HL-60 (cell line): ENCODE results near the gene TPO.

Source experiments
- DNase-seq, 2 experiments: peaks; one replicate each; pipeline ENCODE4 v3.0.0-alpha.2; 2010 to 2020; ENCODE audit warnings: low read depth in 1 of 2, low spot score in 1 of 2
- H3K27ac ChIP-seq: fragments of 250-450 bp; sonication (Bioruptor Pico); replicated peaks from 2 replicates; pipeline ENCODE4 v1.5.1; 2020; ENCODE audit warnings: mild to moderate bottlenecking, moderate library complexity
- H3K27me3 ChIP-seq: fragments of 250-450 bp; sonication (Bioruptor Pico); 2 replicates; pipeline ENCODE4 v1.5.1; 2021; ENCODE audit warnings: mild to moderate bottlenecking, moderate library complexity; ENCODE audit not compliant: insufficient read depth, poor library complexity, severe bottlenecking
- H3K4me3 ChIP-seq: replicated peaks from 2 replicates; pipeline ENCODE4 v1.5.1; 2011; ENCODE audit warnings: mild to moderate bottlenecking, control low read depth, low read length; ENCODE audit not compliant: insufficient read depth
- GABPA ChIP-seq: IDR thresholded peaks from 2 replicates; pipeline ENCODE4 v1.6.1; 2012; ENCODE audit warnings: low read depth
- POLR2AphosphoS5 ChIP-seq: IDR thresholded peaks from 2 replicates; pipeline ENCODE4 v1.6.1; 2012; ENCODE audit warnings: low read depth
- SPI1 ChIP-seq: IDR thresholded peaks from 2 replicates; pipeline ENCODE4 v1.6.1; 2012; ENCODE audit warnings: low read depth, mild to moderate bottlenecking, borderline replicate concordance
- TF ChIP-seq, protein P1 (sequence below): IDR thresholded peaks from one replicate; pipeline ENCODE4 v1.5.1; 2011; ENCODE audit warnings: low read length, control low read depth, inconsistent platforms; ENCODE audit not compliant: insufficient read depth
- TF ChIP-seq, protein P2 (sequence below): IDR thresholded peaks from 2 replicates; pipeline ENCODE4 v1.6.1; 2012; ENCODE audit warnings: low read depth; ENCODE audit not compliant: insufficient replicate concordance

TPO gene

GRCh38 chr2:1459727-1460126 is 46.5 kb downstream of the TPO start:
- no peak for DNase-seq
- no peak overlapping the region for H3K27ac ChIP-seq
- H3K4me3 ChIP-seq, result no peak overlapping the region
- no peaks in the 10 kb centered on the region for H3K27me3 ChIP-seq
- no peak for TF ChIP-seq GABPA
- no peak for TF ChIP-seq SPI1
- TF ChIP-seq, protein P1, sequence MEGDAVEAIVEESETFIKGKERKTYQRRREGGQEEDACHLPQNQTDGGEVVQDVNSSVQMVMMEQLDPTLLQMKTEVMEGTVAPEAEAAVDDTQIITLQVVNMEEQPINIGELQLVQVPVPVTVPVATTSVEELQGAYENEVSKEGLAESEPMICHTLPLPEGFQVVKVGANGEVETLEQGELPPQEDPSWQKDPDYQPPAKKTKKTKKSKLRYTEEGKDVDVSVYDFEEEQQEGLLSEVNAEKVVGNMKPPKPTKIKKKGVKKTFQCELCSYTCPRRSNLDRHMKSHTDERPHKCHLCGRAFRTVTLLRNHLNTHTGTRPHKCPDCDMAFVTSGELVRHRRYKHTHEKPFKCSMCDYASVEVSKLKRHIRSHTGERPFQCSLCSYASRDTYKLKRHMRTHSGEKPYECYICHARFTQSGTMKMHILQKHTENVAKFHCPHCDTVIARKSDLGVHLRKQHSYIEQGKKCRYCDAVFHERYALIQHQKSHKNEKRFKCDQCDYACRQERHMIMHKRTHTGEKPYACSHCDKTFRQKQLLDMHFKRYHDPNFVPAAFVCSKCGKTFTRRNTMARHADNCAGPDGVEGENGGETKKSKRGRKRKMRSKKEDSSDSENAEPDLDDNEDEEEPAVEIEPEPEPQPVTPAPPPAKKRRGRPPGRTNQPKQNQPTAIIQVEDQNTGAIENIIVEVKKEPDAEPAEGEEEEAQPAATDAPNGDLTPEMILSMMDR, result no peak
- TF ChIP-seq, protein P2, sequence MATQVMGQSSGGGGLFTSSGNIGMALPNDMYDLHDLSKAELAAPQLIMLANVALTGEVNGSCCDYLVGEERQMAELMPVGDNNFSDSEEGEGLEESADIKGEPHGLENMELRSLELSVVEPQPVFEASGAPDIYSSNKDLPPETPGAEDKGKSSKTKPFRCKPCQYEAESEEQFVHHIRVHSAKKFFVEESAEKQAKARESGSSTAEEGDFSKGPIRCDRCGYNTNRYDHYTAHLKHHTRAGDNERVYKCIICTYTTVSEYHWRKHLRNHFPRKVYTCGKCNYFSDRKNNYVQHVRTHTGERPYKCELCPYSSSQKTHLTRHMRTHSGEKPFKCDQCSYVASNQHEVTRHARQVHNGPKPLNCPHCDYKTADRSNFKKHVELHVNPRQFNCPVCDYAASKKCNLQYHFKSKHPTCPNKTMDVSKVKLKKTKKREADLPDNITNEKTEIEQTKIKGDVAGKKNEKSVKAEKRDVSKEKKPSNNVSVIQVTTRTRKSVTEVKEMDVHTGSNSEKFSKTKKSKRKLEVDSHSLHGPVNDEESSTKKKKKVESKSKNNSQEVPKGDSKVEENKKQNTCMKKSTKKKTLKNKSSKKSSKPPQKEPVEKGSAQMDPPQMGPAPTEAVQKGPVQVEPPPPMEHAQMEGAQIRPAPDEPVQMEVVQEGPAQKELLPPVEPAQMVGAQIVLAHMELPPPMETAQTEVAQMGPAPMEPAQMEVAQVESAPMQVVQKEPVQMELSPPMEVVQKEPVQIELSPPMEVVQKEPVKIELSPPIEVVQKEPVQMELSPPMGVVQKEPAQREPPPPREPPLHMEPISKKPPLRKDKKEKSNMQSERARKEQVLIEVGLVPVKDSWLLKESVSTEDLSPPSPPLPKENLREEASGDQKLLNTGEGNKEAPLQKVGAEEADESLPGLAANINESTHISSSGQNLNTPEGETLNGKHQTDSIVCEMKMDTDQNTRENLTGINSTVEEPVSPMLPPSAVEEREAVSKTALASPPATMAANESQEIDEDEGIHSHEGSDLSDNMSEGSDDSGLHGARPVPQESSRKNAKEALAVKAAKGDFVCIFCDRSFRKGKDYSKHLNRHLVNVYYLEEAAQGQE, result no peak
- no peak for TF ChIP-seq POLR2AphosphoS5

GRCh38 chr2:1460851-1461418 is 47.7 kb downstream of the TPO start:
- no peak overlapping the region for H3K27ac ChIP-seq
- H3K27me3 ChIP-seq, result no peaks in the 10 kb centered on the region
- H3K4me3 ChIP-seq, result no peak overlapping the region
- no peak for DNase-seq
- TF ChIP-seq, protein P1, result no peak
- TF ChIP-seq POLR2AphosphoS5, result no peak
- TF ChIP-seq, protein P2, result no peak
- TF ChIP-seq GABPA, result no peak
- no peak for TF ChIP-seq SPI1

- no peak overlapping the region for H3K4me3 ChIP-seq
- DNase-seq, result no peak
- TF ChIP-seq GABPA, result no peak
- TF ChIP-seq SPI1, result no peak
- no peak for TF ChIP-seq POLR2AphosphoS5
- TF ChIP-seq, protein P2, result no peak
- TF ChIP-seq, protein P1, result no peak
- no peak overlapping the region for H3K27ac ChIP-seq
- no peaks in the 10 kb centered on the region for H3K27me3 ChIP-seq
These were observed 48.5 kb downstream of the TPO start for GRCh38 chr2:1461507-1462390.
